NCI-H2196 (cell line): Measurements from ENCODE around the gene SLC25A25.
"Not testable (repeated sequence)": the region's sequence is repeated elsewhere in the genome, so short reads cannot be mapped to it uniquely, and the experiment has no call there.

Experiments used
- DNase-seq: peaks from one replicate; lab custom pipeline; 2025; ENCODE audit not compliant: unreplicated experiment; lab: John Stamatoyannopoulos, UW

The SLC25A25 gene

GRCh38 chr9:128108269-128109049, 40.4 kb downstream of the SLC25A25 start:
- no peak for DNase-seq

DNA sequence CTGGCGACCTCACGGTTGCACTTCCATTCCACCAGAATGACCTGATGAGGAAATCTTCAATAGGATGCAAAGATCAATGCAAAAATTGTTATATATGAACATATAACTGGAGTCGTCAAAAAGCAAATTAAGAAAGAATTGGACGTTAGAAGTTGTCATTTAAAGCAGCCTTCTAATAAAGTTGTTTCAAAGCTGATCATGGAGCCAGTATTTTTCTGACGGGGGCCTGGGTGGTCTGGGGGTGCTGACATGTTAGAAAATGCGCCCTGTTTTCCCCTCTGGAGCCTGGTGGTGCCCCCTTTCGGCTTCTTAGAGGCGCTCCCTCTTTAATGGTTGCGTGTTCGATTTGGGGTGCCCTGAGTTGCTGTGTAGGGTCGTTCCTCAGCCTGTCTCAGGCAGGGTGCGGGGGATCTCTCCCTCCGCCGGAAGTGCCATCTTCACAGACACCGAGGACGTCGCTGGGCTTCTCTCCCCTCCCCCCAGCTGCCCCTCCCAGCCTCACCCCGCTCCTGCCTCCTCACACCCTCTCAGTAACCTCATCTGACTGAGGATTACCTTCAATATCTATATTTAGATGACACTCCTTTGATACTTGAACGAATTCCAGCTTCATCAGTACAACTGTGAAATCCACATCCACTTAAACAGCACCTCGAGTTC, 41.1 kb downstream of the SLC25A25 start:
- no peak for DNase-seq

DNA sequence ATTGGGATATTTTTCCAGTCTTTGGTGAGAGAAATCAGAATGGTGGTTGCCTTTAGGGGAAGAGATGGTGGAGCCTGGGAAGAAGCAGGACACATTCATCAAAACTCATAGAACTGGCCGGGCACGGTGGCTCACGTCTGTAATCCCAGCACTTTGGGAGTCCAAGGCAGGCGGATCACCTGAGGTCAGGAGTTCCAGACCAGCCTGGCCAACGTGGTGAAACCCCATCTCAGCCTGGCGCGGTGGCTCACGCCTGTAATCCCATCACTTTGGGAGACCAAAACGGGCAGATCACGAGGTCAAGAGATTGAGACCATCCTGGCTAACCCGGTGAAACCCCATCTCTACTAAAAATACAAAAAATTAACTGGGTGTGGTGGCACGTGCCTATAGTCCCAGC, 43.7 kb downstream of the SLC25A25 start:
- DNase-seq: not testable (repeated sequence)

DNA sequence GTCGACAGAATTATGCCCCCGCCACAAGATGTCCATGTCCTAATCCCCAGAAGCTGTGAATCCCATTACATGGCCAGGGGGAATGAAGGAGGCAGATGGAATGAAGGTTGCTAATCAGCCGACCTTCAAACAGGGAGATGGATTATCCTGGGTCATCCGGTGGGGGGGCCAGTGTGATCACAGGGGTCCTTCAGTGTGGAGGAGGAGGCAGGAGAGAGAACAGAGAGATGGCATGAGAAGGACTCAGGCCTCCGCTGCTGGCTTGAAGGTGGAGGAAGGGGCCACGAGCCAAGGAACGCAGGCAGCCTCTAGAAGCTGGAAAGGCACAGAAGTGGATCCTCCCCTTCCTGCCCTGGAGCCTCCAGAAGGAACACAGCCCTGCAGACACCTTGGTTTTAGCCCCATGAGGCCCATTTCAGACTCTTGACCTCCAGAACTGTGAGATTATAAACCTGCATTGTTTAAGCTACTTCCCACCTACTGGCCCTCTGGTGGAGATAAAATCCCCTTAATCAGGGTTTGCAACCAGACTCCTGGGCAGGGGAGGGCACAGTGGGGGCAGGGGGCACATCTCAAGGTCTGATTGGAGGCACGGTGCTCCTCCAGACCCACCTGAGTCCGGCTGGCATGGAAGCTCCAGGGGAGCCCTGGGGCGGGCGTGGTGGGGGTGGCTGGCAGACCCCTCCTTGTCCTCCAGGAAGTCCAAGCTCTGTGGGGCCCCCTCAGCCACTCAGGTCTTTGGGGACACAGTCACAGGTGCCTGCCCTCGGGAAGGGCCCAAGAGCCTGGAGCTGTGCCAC, 45.7 kb downstream of the SLC25A25 start:
- no peak for DNase-seq

DNA sequence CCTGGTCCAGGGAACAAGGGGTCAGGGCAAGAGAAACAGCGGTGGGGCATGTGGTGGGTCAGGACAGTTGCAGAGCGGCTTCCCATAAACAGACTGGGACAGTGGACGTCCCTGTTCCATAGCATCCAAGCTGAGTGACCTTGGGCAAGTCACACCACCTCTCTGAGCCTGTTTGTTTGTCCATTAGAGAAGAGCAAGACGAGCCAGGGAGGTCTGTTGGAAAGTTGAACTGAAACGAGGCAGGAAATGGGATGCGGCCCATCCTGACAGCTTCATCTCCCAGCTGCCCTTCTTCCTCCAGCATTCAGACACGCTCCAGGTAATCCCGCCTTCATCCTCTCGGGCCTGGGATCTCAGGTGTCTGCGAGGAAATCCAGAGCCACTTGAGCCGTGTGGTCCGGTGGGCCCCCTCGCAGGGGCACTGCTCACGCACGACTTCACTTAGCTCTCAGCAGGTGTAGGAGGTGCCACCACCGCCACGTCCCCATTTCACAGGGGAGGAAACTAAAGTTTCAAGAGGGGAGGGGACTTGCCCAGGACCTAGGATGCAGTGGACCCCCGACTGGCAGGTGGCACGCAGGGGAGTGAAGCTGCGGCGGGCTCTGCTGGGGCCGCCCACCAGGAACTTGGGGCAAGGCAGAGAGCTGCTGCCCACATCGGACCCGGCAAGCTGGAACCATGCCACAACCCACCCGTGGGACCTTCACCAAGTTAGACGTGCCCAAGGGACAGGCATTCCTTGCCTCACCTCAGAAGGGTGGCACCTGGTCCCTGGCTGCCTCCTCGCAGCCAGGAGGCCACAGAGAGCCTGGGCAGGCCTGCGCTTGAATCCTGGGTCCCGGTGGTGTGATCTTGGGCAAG, 46.5 kb downstream of the SLC25A25 start:
- DNase-seq: no peak

GRCh38 chr9:128115187-128116103, 47.4 kb downstream of the SLC25A25 start:
- no peak for DNase-seq

GRCh38 chr9:128116104-128117083, 48.4 kb downstream of the SLC25A25 start:
- DNase-seq: no peak

DNA sequence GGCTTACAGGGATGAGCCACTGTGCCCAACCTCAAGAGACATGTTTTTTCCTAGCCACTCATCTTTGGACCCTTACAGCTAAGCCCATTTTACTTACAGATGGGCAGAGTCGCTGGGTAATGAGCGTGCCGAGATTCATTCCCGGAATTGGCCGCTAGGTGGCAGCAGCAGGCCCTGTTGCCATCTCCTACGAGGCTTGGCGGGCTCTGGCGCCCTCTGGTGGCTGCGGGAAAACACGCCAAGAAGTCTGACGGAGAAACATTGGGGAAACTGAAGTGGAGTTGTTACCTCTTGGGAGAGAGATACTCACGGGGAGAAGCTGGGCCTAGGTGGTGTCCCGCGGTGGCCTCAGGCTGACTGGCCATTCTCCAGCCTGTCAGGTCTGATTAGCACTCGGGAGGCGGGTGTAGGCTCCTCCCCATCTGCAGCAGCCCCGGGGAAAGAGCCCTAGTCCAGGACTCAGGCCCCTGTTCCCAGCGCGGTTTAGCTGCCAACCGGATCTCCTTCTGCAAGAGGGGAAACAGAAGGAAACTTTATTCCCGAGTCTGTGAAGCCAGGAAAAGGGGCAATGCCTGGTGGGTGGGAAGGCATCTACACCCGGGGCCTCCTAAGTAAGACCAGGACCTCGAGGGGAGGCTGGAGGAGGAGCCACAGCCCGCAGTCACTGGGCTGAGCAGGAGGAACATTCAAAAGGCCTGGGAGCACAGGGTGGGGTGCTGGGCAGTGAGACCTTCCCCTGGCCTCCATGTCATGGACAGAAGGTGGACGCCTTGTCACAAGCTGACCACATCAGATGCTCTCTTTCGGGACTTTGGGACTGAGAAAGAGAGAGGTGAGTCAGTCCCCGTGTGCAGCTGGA, 49.8 kb downstream of the SLC25A25 start:
- DNase-seq: peak; percentile 96

DNA sequence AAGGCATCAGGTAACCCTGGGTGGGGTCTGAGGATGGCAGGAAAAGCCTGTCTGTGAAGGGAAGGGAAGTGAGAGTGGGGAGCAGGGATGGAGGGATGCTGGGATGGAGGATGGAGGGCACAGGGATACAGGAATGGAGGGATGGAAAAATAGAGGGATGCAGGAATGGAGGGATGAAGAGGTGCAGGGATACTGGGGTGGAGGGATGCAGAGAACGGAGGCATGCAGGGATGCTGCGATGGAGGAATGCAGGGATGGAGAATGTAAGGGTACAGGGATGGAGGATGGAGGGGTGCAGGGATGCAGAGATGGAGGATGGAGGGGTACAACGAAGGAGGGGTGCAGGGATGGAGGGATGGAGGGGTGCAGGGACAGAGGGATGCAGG, 50.4 kb downstream of the SLC25A25 start:
- DNase-seq: no peak

DNA sequence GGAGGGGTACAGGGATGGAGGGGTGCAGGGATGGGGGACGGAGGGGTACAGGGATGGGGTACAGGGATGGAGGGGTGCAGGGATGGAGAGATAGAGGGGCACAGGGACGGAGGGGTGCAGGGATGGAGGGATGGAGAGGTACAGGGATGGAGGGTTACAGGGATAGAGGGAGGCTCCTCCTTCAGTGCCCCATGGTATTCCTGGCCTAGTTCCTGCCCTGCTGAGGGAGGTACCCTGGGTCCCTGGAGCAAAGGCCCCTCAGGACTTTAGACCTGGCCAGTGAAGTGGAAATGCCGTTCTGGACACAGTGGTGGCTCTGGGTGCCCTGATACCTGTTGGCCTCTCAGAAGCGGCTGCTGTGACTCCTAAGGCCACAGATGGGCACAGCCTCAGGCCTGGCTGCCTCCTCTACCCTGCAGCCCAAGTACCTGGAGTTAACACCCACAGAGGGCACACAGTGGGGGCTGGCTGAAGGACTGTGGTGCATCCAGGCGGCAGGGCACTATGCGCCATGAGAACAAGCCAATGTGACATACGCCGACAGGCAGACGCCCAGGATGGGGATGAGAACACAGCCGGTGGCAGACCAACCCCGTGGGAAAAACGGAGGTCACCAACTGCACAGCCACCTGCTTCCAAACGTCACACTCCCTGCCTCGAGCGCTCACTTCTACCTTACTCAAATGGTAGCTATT, 51.1 kb downstream of the SLC25A25 start:
- no peak for DNase-seq

- no peak for DNase-seq
Measured at GRCh38 chr9:128120061-128120740, 52.2 kb downstream of the SLC25A25 start.

- DNase-seq: no peak
Measured at GRCh38 chr9:128120741-128121465, 52.9 kb downstream of the SLC25A25 start.

- no peak for DNase-seq
Measured at GRCh38 chr9:128121466-128121810, 53.4 kb downstream of the SLC25A25 start.

DNA sequence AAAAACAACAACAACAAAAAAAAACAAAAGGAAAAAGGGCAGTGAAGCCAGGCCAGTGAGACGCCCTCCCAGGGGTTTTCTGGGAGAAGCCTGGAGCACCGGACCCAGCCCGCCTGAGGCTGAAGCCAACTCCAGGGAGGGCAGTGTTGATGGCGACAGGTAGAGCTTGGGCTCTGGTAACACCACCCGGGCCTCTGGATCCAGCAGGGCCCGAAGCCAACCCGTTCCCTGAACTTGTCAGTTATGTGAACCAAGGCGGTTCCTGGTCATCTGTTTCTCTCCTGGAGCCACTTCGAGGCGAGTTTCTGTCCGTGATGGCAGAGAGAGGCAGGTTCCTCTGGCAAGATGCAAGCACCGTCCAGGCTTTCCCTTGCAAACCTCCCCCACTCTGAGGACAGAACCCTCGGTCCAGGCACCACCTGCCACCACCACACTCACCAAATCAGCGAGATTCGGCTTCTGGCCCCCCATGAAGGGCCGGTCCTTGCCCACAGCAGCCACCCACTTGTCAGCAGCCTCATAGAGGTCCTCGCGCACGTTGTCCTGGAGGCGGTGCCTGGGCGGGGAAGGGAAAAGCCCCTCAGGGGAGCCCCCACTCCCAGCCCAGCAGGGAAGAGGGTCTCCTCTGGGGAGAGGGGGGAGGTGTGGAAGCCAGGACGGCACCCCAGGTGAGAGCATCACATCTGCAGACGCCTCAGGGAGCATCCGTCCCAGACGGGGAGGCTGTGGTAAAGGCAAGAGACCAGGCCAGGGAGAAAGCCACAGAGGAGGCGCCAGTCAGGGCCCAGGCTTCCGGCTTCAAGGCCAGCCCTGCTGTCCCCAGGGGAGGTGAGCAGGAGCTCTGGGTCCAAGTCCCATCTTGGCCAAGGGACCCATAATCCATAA, 54.1 kb downstream of the SLC25A25 start:
- no peak for DNase-seq

DNA sequence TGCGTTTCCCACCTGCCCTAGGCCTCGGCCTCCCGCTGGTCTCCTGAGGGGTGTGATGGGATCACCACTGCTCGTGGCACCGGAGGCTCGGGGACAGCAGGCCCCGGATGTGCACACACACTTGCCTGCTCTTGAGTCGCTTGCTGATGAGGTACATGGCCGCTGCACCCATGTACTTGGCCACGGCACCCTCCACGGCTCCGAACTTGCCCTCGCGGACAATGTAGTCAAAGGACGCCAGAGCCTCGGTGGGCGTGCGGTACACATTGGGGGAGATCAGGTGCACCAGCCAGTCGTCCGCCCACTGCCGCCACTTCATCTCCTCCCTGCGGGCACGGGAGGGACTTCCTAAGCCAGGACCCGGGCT, 54.8 kb downstream of the SLC25A25 start:
- no peak for DNase-seq
